ENCODE measurements around the gene IPMK. TPM values are rescaled to one million over a fixed set of nuclear protein-coding genes. Genes with fewer than 3 reads are reported as not detected.

The IPMK gene
- total and polyA plus RNA-seq, 2 of the 8 experiments (the other 6 are each of a cell fraction or from before 2014, with no cell fraction given): 1.3 to 7.8 TPM

DNA sequence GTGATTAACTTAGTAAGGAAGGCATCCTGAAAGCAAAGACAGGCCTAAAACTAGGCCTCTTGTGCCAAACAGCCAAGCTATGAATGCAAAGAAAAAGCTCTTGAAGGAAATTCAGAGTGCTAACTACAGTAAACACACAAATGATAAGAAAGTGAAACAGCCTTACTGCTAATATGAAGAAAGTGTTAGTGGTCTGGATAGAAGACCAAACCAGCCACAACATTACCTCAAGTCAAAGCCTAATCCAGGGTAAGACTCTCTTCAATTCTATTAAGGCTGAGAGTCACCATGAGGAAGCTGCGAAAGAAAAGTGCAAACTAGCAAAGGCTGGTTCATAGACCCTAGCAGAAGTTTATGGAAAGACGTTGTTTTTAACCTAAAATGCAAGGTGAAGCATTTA is 66.0 kb downstream of the IPMK start:
- CTCF ChIA-PET (ENCODE audit: partially characterized antibody): interaction anchor here (0.8 to 1.9 kb wide), 4 partner anchors 17 to 97 kb away, joined by 3 to 9 read pairs (median 4); no protein-coding TSS in a partner anchor
- H2BK20ac ChIP-seq (ENCODE audit: low read length): no peak overlapping the region
- no peaks in the 10 kb centered on the region for H3K79me2 ChIP-seq (ENCODE audit: control insufficient read depth in 1 of 2, insufficient read depth in 2 of 2, low read length in 2 of 2)
- no peak for TF ChIP-seq PHF8 (conservative IDR thresholded peaks at IDR 0.05; ENCODE audit: low read depth, low read length)
- no peak for TF ChIP-seq KDM1A (IDR thresholded peaks at IDR 0.05; ENCODE audit: borderline replicate concordance, low read length)
- TF ChIP-seq, protein P1, sequence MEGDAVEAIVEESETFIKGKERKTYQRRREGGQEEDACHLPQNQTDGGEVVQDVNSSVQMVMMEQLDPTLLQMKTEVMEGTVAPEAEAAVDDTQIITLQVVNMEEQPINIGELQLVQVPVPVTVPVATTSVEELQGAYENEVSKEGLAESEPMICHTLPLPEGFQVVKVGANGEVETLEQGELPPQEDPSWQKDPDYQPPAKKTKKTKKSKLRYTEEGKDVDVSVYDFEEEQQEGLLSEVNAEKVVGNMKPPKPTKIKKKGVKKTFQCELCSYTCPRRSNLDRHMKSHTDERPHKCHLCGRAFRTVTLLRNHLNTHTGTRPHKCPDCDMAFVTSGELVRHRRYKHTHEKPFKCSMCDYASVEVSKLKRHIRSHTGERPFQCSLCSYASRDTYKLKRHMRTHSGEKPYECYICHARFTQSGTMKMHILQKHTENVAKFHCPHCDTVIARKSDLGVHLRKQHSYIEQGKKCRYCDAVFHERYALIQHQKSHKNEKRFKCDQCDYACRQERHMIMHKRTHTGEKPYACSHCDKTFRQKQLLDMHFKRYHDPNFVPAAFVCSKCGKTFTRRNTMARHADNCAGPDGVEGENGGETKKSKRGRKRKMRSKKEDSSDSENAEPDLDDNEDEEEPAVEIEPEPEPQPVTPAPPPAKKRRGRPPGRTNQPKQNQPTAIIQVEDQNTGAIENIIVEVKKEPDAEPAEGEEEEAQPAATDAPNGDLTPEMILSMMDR (IDR thresholded peaks at IDR 0.05; ENCODE audit: control extremely low read depth in 1 of 3, insufficient read depth in 1 of 3, low read depth in 1 of 3, low read length in 3 of 3): no peak
- TF ChIP-seq CREB1 (IDR thresholded peaks at IDR 0.05): no peak
- no peak for TF ChIP-seq SRF (IDR thresholded peaks at IDR 0.05; ENCODE audit: low read depth, low read length)
- no peak for TF ChIP-seq KDM4A (IDR thresholded peaks at IDR 0.05; ENCODE audit: low read depth, low read length, severe bottlenecking)
- TF ChIP-seq BRCA1 (IDR thresholded peaks at IDR 0.05; ENCODE audit: low read depth, low read length): no peak
- no peak for TF ChIP-seq CBX5 (IDR thresholded peaks at IDR 0.05; ENCODE audit: low read depth, low read length)
- TF ChIP-seq HDAC2 (IDR thresholded peaks at IDR 0.05; ENCODE audit: borderline replicate concordance in 1 of 2, low read depth in 2 of 2, low read length in 2 of 2): no peak
- no peak for TF ChIP-seq CHD1 (IDR thresholded peaks at IDR 0.05; ENCODE audit: low read depth, low read length)
- TF ChIP-seq CTBP2 (IDR thresholded peaks at IDR 0.05; ENCODE audit: borderline replicate concordance, insufficient read depth, insufficient read length, low read length): no peak
- no peak for TF ChIP-seq SP2 (IDR thresholded peaks at IDR 0.05; ENCODE audit: low read length)

More for the DNA sequence above, 66.0 kb downstream of the IPMK start:
- Histone ChIP-seq H3K18ac (ENCODE audit: extremely low read depth, low read length) (no peak overlapping the region), H4K91ac (replicated peaks; ENCODE audit: insufficient read length, low read length) (no peak overlapping the region), H3K4me2 (ENCODE audit: insufficient read depth in 1 of 2, low read depth in 2 of 2, low read length in 2 of 2) (no peak overlapping the region), H2BK120ac (replicated peaks; ENCODE audit: low read depth, low read length) (no peak overlapping the region), H3K27ac (ENCODE audit: low read depth, low read length) (no peak overlapping the region), H2BK15ac (ENCODE audit: low read length) (no peak overlapping the region), H2BK5ac (ENCODE audit: low read depth, low read length) (no peak overlapping the region), H4K20me1 (replicated peaks in 1 of 2; ENCODE audit: control insufficient read depth in 1 of 2, insufficient read depth in 2 of 2, low read length in 2 of 2) (no peaks in the 10 kb centered on the region), H3K9me3 (ENCODE audit: insufficient read depth in 2 of 2, low read depth in 1 of 2, low read length in 1 of 2) (no peaks in the 10 kb centered on the region), H3K36me3 (ENCODE audit: control insufficient read depth in 2 of 4, insufficient read depth in 4 of 4, low read length in 3 of 4) (no peaks in the 10 kb centered on the region), H4K8ac (ENCODE audit: extremely low read depth, insufficient read depth, low read length) (no peak overlapping the region), H3K23me2 (ENCODE audit: low read depth, low read length) (no peaks in the 10 kb centered on the region), H2AFZ (ENCODE audit: low read length) (no peak overlapping the region), H3K4ac (replicated peaks; ENCODE audit: insufficient read length, low read depth, low read length) (no peak overlapping the region), H2AK5ac (ENCODE audit: low read depth, low read length) (no peak overlapping the region), H3K9ac (replicated peaks in 1 of 4; ENCODE audit: extremely low read depth in 1 of 4, low read depth in 3 of 4, low read length in 3 of 4) (no peak overlapping the region), H2BK12ac (ENCODE audit: low read depth, low read length) (no peak overlapping the region), H4K5ac (ENCODE audit: insufficient read length, low read depth, low read length) (no peak overlapping the region), H3K4me1 (replicated peaks in 1 of 4; ENCODE audit: control insufficient read depth in 3 of 4, insufficient read depth in 4 of 4, low read length in 3 of 4) (no peaks in the 10 kb centered on the region), H3K56ac (replicated peaks; ENCODE audit: insufficient read length, low read depth, low read length) (no peak overlapping the region), H3K14ac (ENCODE audit: insufficient read length) (no peak overlapping the region), H3K27me3 (replicated peaks in 1 of 4; ENCODE audit: control insufficient read depth in 3 of 4, extremely low read depth in 1 of 4, insufficient read depth in 3 of 4, low read length in 3 of 4) (no peaks in the 10 kb centered on the region), H3K79me1 (ENCODE audit: low read depth, low read length) (no peaks in the 10 kb centered on the region), H3K23ac (ENCODE audit: insufficient read length) (no peak overlapping the region), H3K4me3 (ENCODE audit: extremely low read depth in 1 of 4, insufficient read depth in 2 of 4, low read depth in 3 of 4, low read length in 4 of 4) (no peak overlapping the region)
- WGBS, 2 experiments (ENCODE audit: extremely low coverage in 1 of 2, insufficient coverage in 1 of 2, insufficient read length in 1 of 2, insufficient replicate concordance in 2 of 2, low coverage in 1 of 2, low lambda C conversion rate in 2 of 2, missing lambda C conversion rate in 1 of 2): 92% methylated on average over 2 of the region's 2 CpGs; no CpG with 5 or more reads in 1 of the 2 experiments
- POLR2A ChIA-PET (ENCODE audit: partially characterized antibody): no interaction called here
- DNase-seq (ENCODE audit: low read depth in 1 of 2, low spot score in 2 of 2): no peak
- no peak for FAIRE-seq

Measured in H1 (cell line).